NCI-H2107 treated with DMSO at 0.1 percent for 48 hours (cell line): ENCODE measurements around the gene SAMD4A.

Source experiments
- DNase-seq: peaks from one replicate; lab custom pipeline; 2025; ENCODE audit not compliant: unreplicated experiment; lab: John Stamatoyannopoulos, UW

SAMD4A gene

GRCh38 chr14:54815016-54815415 is 248.1 kb downstream of the SAMD4A start:
- DNase-seq, result no peak

- DNase-seq, result no peak
Observed at GRCh38 chr14:54815515-54815914, 248.6 kb downstream of the SAMD4A start.

GRCh38 chr14:54816450-54816849 is 249.5 kb downstream of the SAMD4A start:
- no peak for DNase-seq

- no peak for DNase-seq
Observed at GRCh38 chr14:54817506-54817905, 250.6 kb downstream of the SAMD4A start.

GRCh38 chr14:54818201-54819133 is 251.5 kb downstream of the SAMD4A start:
- peak; percentile 88 for DNase-seq

GRCh38 chr14:54822685-54823084 is 255.8 kb downstream of the SAMD4A start:
- DNase-seq, result no peak

- DNase-seq, result no peak
Observed at GRCh38 chr14:54823757-54824549, 257.0 kb downstream of the SAMD4A start.

GRCh38 chr14:54828037-54828436 is 261.1 kb downstream of the SAMD4A start:
- no peak for DNase-seq

- no peak for DNase-seq
Observed at GRCh38 chr14:54829486-54830224, 262.7 kb downstream of the SAMD4A start.

- no peak for DNase-seq
Observed at GRCh38 chr14:54830650-54831049, 263.7 kb downstream of the SAMD4A start.

- no peak for DNase-seq
Observed at GRCh38 chr14:54834081-54834480, 267.2 kb downstream of the SAMD4A start.

- DNase-seq, result no peak
Observed at GRCh38 chr14:54834727-54835126, 267.8 kb downstream of the SAMD4A start.

GRCh38 chr14:54836231-54836630 is 269.3 kb downstream of the SAMD4A start:
- no peak for DNase-seq

- DNase-seq, result no peak
Observed at GRCh38 chr14:54837508-54838149, 270.7 kb downstream of the SAMD4A start.

- no peak for DNase-seq
Observed at GRCh38 chr14:54838931-54839512, 272.1 kb downstream of the SAMD4A start.

GRCh38 chr14:54839701-54840119 is 272.8 kb downstream of the SAMD4A start:
- no peak for DNase-seq

GRCh38 chr14:54840336-54840735 is 273.4 kb downstream of the SAMD4A start:
- DNase-seq, result no peak

- no peak for DNase-seq
Observed at GRCh38 chr14:54840798-54841197, 273.9 kb downstream of the SAMD4A start.
